T-helper 2 cell treated with Interferon-gamma antibody and Interleukin-4, amounts not matched to agents 5 μg/mL and 100 μg/mL, for 36 hours (primary cell): Measurements from ENCODE around the gene RNF121.

ENCODE experiments used
- DNase-seq: peaks from one replicate; pipeline ENCODE4 v3.0.0; 2021; ENCODE audit warnings: low spot score
- H3K27ac Mint-ChIP-seq: one replicate; pipeline ENCODE4 v1.8.0; 2021; ENCODE audit warnings: mild to moderate bottlenecking, mixed read lengths
- H3K27me3 Mint-ChIP-seq: one replicate; pipeline ENCODE4 v1.8.0; 2021; ENCODE audit warnings: low read depth, mixed read lengths
- H3K36me3 Mint-ChIP-seq: one replicate; pipeline ENCODE4 v1.8.0; 2021; ENCODE audit warnings: low read depth, mixed read lengths
- H3K4me1 Mint-ChIP-seq: one replicate; pipeline ENCODE4 v1.8.0; 2021; ENCODE audit warnings: low read depth, mixed read lengths
- H3K4me3 Mint-ChIP-seq: one replicate; pipeline ENCODE4 v1.8.0; 2022; ENCODE audit warnings: mild to moderate bottlenecking, moderate library complexity, mixed read lengths
- H3K9me3 Mint-ChIP-seq: one replicate; pipeline ENCODE4 v1.8.0; 2021; ENCODE audit warnings: mixed read lengths

Gene RNF121

GRCh38 chr11:72000202-72000867, 71.5 kb downstream of the RNF121 start:
- Mint-ChIP-seq H3K4me3 (no peak overlapping the region), H3K36me3 (peaks cover 40% of the 10 kb centered on the region), H3K27me3 (no peaks in the 10 kb centered on the region), H3K9me3 (no peaks in the 10 kb centered on the region), H3K4me1 (peaks cover 18% of the 10 kb centered on the region), H3K27ac (no peak overlapping the region)
- DNase-seq, result no peak

GRCh38 chr11:72001285-72001684, 72.4 kb downstream of the RNF121 start:
- H3K9me3 Mint-ChIP-seq, result no peaks in the 10 kb centered on the region
- no peaks in the 10 kb centered on the region for H3K27me3 Mint-ChIP-seq
- H3K36me3 Mint-ChIP-seq, result peaks cover 44% of the 10 kb centered on the region
- DNase-seq, result no peak
- no peak overlapping the region for H3K4me3 Mint-ChIP-seq
- no peak overlapping the region for H3K27ac Mint-ChIP-seq
- H3K4me1 Mint-ChIP-seq, result peaks cover 18% of the 10 kb centered on the region

GRCh38 chr11:72001834-72002591, 73.2 kb downstream of the RNF121 start:
- Mint-ChIP-seq H3K4me3 (no peak overlapping the region), H3K27me3 (no peaks in the 10 kb centered on the region), H3K27ac (peak overlapping the region; percentile 13), H3K9me3 (no peaks in the 10 kb centered on the region), H3K36me3 (peaks cover 44% of the 10 kb centered on the region), H3K4me1 (peaks cover 18% of the 10 kb centered on the region)
- DNase-seq, result no peak

DNA sequence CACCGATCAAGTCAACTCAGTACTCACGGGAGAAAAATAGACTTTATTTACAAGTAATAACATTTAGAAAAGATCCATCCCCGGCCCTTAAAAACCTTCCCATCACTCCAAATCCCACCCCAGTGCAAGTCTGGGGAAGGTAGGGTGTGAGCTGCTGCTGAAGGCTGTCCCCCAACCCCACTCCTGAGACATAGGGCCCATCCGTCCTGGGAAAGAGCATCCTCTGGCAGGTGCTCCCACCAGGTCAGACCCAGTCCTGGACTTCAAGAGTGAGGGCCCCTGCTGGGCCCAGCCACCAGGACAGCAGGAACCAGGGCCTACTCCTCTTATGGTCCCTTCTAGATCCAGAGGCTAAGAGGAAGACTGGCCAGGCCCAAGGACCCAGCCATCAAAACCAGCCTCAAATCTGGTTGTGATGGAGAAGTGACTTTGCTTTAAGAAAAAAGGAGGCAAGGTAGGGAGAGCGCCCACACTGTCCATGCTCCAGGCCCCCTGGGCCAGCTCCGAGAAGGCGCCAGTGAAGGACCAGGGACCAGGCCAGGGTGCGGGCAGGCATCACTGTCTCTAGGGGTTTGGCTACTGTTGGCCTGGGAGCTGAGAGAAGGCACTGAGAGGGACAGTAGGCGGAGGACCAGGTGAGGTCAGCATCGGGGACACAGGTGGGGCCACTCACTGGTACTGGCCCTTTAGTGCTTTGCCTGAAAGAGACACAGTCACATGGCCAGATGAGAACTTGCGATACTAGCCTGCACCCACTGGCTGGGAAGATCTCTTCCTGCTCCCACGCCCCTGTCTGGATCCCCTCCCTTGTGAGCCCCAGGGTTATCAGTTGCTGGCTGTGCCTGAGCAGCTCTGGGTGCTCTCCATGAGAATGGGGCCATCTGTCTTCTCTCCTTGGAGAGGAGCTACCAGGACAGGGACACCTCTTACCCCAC, 74.3 kb downstream of the RNF121 start:
- no peak for DNase-seq
- peaks cover 49% of the 10 kb centered on the region for H3K36me3 Mint-ChIP-seq
- no peak overlapping the region for H3K4me3 Mint-ChIP-seq
- H3K27me3 Mint-ChIP-seq, result no peaks in the 10 kb centered on the region
- H3K4me1 Mint-ChIP-seq, result peaks cover 16% of the 10 kb centered on the region
- H3K27ac Mint-ChIP-seq, result no peak overlapping the region
- H3K9me3 Mint-ChIP-seq, result no peaks in the 10 kb centered on the region

DNA sequence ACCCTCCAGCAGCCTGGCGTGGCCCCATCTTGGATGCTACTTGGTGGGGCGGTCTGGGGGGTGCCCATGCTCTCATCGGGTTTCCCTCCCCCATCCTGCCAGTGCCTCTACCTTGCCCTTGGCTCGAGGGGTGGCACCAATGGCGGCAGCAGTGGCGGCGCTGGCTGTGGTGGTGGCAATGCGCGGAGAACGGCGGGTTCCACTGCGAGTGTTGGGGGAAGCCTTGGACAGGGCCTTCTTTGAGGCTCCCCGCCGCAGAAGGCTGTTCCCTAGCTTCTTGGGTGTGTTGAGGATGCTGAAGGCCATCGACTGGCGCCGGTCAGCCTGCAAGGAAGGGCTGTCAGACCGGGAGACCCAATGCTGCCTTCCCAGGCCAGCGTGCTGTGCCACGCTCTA, 74.9 kb downstream of the RNF121 start:
- Mint-ChIP-seq H3K36me3 (peaks cover 50% of the 10 kb centered on the region), H3K27ac (no peak overlapping the region), H3K9me3 (no peaks in the 10 kb centered on the region), H3K27me3 (no peaks in the 10 kb centered on the region), H3K4me1 (peaks cover 10% of the 10 kb centered on the region), H3K4me3 (no peak overlapping the region)
- no peak for DNase-seq

GRCh38 chr11:72004515-72005346, 75.9 kb downstream of the RNF121 start:
- Mint-ChIP-seq H3K36me3 (peaks cover 45% of the 10 kb centered on the region), H3K4me1 (no peaks in the 10 kb centered on the region), H3K27ac (peak overlapping the region; percentile 31), H3K9me3 (no peaks in the 10 kb centered on the region), H3K4me3 (no peak overlapping the region), H3K27me3 (no peaks in the 10 kb centered on the region)
- DNase-seq, result no peak

DNA sequence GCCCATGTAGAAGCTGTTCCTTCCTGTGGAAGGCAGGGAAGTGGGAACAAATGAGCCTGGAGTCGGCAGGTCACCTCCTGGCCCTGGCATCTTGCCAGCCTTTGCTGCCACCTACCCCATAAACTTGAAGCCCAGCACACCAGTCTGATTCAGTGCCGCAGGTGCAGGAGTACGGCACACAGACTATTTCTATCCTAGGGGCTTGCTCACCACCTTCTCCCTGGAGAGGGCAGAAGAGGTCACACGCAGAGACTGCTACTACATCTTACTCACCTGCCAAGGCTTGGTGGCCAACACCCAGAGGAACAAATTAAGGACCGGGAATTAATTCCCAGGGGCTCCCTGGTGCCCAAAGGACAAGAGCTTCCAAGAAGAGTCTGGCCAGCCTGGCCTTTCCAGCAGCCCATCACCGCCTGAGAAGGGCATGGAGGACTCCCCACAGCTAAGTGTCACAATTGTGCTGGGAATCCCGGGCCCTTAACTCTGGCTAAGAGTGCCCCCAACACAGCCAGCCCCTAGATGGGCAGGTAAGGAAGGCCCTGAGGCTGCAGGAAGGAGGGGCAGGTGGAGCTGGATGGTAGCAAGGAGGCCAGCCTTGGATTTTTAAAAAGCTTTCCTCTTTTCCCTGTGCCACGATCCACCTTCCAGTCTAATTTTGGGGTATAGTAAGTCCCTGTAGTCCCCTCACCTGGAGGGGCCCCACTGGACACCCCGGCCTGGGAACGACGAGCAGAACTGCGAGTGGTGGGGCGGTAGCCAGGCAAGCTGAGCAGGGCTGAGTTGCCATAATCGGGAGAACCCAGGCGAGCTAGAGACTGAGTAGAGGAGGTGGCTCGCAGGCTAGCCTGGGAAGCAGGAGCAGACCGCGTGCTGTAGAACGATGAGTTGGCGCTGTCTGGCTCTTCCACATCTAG, 76.8 kb downstream of the RNF121 start:
- Mint-ChIP-seq H3K4me3 (no peak overlapping the region), H3K4me1 (no peaks in the 10 kb centered on the region), H3K27ac (no peak overlapping the region), H3K36me3 (peaks cover 49% of the 10 kb centered on the region), H3K9me3 (no peaks in the 10 kb centered on the region), H3K27me3 (no peaks in the 10 kb centered on the region)
- no peak for DNase-seq

DNA sequence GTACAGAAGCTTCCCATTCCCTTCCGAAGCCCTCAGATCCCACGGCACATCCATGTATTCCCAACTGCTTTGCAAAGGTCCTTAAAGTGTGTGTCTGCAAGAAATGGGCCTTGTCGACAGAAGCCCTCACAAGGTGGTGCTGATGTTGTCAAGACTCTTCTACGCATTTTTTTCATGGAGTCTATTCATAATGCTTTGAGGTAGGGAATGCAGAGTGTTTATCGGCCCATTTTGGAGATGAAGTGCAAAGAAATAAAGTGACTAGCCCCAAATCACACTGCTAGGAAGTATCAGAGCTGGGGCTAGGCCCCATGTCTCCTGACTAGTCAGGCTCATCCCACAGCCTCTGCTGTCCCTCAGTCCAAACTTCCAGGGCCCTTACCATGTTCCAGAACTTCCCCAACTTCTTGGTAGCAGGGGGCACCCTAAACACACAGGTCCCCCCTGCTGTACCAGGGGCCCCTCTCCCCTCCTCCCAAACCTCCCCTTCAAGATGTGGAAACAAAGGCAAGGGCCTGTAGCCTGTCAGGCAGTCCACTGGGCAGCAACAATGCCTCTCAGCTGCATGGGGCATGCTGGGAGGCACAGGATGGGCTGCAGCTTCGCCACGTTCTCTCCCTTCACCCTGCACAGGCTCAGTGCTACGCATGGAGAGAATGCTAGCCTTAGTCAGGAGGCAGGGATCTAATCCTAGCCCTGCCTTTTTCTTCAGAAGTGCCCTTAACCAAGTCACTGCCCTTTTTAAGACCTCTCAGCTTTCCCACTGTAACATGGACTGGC, 77.7 kb downstream of the RNF121 start:
- no peak overlapping the region for H3K4me3 Mint-ChIP-seq
- H3K36me3 Mint-ChIP-seq, result peaks cover 49% of the 10 kb centered on the region
- H3K27me3 Mint-ChIP-seq, result no peaks in the 10 kb centered on the region
- no peak overlapping the region for H3K27ac Mint-ChIP-seq
- no peaks in the 10 kb centered on the region for H3K9me3 Mint-ChIP-seq
- DNase-seq, result no peak
- no peaks in the 10 kb centered on the region for H3K4me1 Mint-ChIP-seq

GRCh38 chr11:72007089-72007476, 78.2 kb downstream of the RNF121 start:
- no peak overlapping the region for H3K4me3 Mint-ChIP-seq
- H3K36me3 Mint-ChIP-seq, result peaks cover 50% of the 10 kb centered on the region
- no peaks in the 10 kb centered on the region for H3K4me1 Mint-ChIP-seq
- DNase-seq, result no peak
- no peak overlapping the region for H3K27ac Mint-ChIP-seq
- H3K9me3 Mint-ChIP-seq, result no peaks in the 10 kb centered on the region
- no peaks in the 10 kb centered on the region for H3K27me3 Mint-ChIP-seq

DNA sequence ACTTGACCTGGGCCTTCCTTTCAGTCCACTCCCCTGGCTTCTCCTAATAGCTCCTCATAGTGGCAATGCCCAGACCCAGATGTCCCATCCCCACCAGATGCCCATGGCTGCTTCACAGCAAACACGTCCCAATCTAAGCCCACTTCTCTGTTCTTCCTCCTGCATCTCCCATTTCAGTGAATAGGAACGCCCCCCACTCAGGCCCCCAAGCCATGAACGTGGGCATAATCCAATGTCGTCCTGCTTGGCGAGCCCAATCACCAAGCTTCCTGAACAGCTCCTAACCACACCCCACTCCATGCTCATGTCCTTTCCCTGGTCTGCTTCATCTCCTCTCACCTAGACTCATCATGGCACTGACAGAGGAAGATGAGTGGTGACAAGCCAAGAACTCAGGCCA, 78.7 kb downstream of the RNF121 start:
- DNase-seq, result no peak
- Mint-ChIP-seq H3K4me3 (no peak overlapping the region), H3K9me3 (no peaks in the 10 kb centered on the region), H3K36me3 (peaks cover 48% of the 10 kb centered on the region), H3K27me3 (no peaks in the 10 kb centered on the region), H3K27ac (no peak overlapping the region), H3K4me1 (no peaks in the 10 kb centered on the region)

GRCh38 chr11:72008728-72009127, 79.9 kb downstream of the RNF121 start:
- Mint-ChIP-seq H3K4me1 (no peaks in the 10 kb centered on the region), H3K9me3 (no peaks in the 10 kb centered on the region), H3K4me3 (no peak overlapping the region), H3K36me3 (peaks cover 48% of the 10 kb centered on the region), H3K27ac (no peak overlapping the region), H3K27me3 (no peaks in the 10 kb centered on the region)
- no peak for DNase-seq

GRCh38 chr11:72009156-72009555, 80.3 kb downstream of the RNF121 start:
- Mint-ChIP-seq H3K4me3 (no peak overlapping the region), H3K27me3 (no peaks in the 10 kb centered on the region), H3K27ac (no peak overlapping the region), H3K36me3 (peaks cover 49% of the 10 kb centered on the region), H3K9me3 (no peaks in the 10 kb centered on the region), H3K4me1 (no peaks in the 10 kb centered on the region)
- DNase-seq, result no peak
